Stimulated activated CD8-positive, alpha-beta memory T cell treated with anti-CD3 and anti-CD28 coated beads, Interleukin-12 subunit alpha, Interleukin-12 subunit beta, amount 100 ng/mL, for 24 hours (primary cell): ENCODE data around the gene RHBG.

Experiments used
- DNase-seq: peaks from one replicate; pipeline ENCODE4 v3.0.0-alpha.2; 2020; ENCODE audit errors: extremely low read depth

RHBG gene

GRCh38 chr1:156424806-156425432 lies 55.9 kb downstream of the RHBG start:
- DNase-seq = no peak

- no peak for DNase-seq
These were observed 56.9 kb downstream of the RHBG start for GRCh38 chr1:156425943-156426342.

GRCh38 chr1:156427957-156428356 lies 58.9 kb downstream of the RHBG start:
- no peak for DNase-seq

GRCh38 chr1:156428746-156429288 lies 59.8 kb downstream of the RHBG start:
- no peak for DNase-seq

GRCh38 chr1:156429313-156430060 lies 60.5 kb downstream of the RHBG start:
- DNase-seq = no peak

GRCh38 chr1:156430303-156430702 lies 61.3 kb downstream of the RHBG start:
- DNase-seq = no peak

- DNase-seq = no peak
These were observed 61.9 kb downstream of the RHBG start for GRCh38 chr1:156430866-156431265.

- no peak for DNase-seq
These were observed 62.4 kb downstream of the RHBG start for GRCh38 chr1:156431366-156431765.

GRCh38 chr1:156431769-156432668 lies 63.0 kb downstream of the RHBG start:
- DNase-seq = no peak

GRCh38 chr1:156432669-156433018 lies 63.6 kb downstream of the RHBG start:
- no peak for DNase-seq

GRCh38 chr1:156433032-156433431 lies 64.0 kb downstream of the RHBG start:
- DNase-seq = no peak

- no peak for DNase-seq
These were observed 64.6 kb downstream of the RHBG start for GRCh38 chr1:156433602-156434001.
